H54 (cell line): Measurements from ENCODE around the gene REC8.
"Not testable (repeated sequence)": the region's sequence is repeated elsewhere in the genome, so short reads cannot be mapped to it uniquely, and the experiment has no call there.

Source experiments
- DNase-seq: peaks from one replicate; pipeline ENCODE4 v3.0.0; 2011; ENCODE audit warnings: low spot score, mixed read lengths; ENCODE audit not compliant: insufficient read length
- FAIRE-seq: peaks from 3 replicates; lab custom pipeline; 2011; peaks lifted over from hg19 to GRCh38; lab: Jason Lieb, UNC
- POLR2A ChIP-seq: IDR thresholded peaks from 2 replicates; pipeline ENCODE4 v1.6.1; 2011; ENCODE audit warnings: low read depth, mild to moderate bottlenecking, low read length

REC8 gene

DNA sequence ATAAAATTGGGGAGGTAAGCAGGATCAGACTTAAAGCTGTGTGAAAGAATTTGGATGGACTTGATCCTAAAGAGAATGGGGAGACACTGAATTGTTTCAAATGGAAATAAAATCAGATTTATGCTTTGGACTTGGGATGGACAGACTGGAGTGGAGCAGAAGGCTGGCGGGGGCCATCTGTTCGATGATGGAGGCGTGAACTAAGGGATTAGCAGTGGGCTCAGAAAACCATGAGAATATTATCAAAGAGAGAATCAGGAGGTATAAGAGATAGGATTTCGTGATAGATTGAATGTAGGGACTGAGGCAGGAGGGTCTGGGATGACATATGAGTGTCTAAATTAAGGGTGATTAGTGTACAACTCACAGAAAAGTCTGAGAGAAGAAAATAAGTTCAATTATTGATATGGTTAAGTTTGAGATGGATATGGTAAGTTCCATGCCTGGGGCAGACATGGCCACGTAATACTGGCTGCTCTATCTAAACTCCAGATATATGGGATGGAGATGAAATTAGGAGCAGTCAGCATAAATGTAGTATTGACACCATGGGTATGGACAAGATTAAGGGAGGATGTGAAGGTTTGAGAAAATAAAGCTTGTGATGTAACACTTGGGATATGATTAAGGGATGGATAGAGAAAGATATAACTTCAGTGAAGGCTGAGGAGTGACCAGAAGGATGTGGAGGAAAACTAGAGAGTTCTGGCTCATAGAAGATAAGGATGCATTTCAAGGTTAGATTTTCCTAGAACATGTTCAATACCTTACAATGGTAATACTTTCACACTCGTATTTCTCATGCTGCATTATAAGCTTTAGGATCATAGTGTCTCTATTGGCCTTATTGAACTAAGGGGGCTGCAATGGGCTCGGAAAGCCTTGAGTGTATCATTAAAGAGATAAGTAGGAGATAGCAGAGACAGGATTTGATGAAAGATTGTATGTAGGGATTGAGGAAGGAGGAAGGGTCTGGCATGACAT is 32.6 kb downstream of the REC8 start:
- no peak for FAIRE-seq
- no peak for TF ChIP-seq POLR2A
- no peak for DNase-seq

- FAIRE-seq = no peak
- TF ChIP-seq POLR2A = no peak
- DNase-seq = no peak
Measured at GRCh38 chr14:24206260-24207103, 34.6 kb downstream of the REC8 start.

- no peak for DNase-seq
- no peak for FAIRE-seq
- TF ChIP-seq POLR2A = no peak
Measured at GRCh38 chr14:24207104-24207551, 35.2 kb downstream of the REC8 start.

- DNase-seq = no peak
- TF ChIP-seq POLR2A = no peak
- no peak for FAIRE-seq
Measured at GRCh38 chr14:24207625-24208024, 35.7 kb downstream of the REC8 start.

DNA sequence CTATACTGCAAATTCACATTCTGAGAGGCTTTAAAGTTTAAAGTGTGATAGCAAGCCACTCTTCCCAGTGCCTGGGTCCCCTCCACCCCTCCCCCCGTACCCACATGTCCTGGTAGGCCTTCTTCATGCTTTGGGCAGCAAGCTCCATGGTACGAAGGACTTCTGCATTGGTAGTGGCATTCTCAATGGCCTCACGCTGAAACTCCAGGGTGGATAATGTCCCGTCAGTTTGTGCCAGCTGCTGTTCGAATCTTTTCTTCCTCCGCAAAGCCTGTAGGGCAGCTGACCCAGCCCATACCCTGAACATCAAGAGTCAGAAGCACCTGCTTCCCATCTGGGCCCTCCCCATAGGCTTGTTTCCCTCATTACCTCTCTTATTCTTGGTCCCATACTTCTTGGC is 39.4 kb downstream of the REC8 start:
- DNase-seq (no peak), FAIRE-seq (no peak)
- TF ChIP-seq POLR2A = no peak

- peak; percentile 73 for DNase-seq
- peak; percentile 69 for TF ChIP-seq POLR2A
- no peak for FAIRE-seq
Measured at GRCh38 chr14:24212924-24213865, 41.3 kb downstream of the REC8 start, which contains the start of gene CHMP4A. CHMP4A (minus strand) TSS chr14:24213488; CDS start chr14:24213439, 49 bp downstream.

DNA sequence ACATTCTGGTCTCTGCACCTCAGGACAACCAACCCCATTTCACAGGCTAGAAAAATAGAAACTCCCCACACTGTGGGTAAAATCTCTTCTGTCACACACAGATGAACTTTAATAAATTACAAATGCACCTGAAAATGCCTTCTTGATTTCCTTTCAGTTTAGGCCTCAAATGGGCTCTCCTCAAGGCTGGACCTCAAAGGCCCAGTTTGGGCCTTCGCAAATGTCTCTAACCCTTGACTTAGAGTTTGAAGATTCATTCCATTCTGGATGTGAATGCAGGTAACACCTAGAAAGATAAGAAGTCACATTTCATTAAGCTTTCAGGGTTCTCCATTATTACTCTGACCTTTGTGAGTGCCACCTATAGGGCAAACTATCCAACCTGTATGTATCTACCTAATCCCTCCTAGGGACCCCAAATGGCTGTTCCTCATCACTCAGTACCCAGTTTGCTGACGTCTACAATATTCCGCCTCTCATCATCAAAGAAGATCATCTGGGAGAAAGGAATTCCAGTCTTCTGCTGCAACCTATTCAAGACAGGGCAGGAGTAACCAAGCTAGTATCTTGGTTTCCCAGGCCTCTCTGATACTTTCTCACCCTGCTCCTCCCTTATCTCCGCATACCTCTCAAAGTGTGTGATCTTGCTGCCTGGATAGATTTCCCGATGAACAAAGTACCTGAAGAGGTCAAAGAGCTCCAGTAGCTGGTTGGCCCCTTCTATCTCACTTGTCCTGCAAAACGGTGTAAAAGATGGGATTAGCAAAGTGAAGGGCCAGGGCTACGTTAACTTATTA is 42.2 kb downstream of the REC8 start:
- TF ChIP-seq POLR2A = no peak
- no peak for DNase-seq
- FAIRE-seq = no peak

DNA sequence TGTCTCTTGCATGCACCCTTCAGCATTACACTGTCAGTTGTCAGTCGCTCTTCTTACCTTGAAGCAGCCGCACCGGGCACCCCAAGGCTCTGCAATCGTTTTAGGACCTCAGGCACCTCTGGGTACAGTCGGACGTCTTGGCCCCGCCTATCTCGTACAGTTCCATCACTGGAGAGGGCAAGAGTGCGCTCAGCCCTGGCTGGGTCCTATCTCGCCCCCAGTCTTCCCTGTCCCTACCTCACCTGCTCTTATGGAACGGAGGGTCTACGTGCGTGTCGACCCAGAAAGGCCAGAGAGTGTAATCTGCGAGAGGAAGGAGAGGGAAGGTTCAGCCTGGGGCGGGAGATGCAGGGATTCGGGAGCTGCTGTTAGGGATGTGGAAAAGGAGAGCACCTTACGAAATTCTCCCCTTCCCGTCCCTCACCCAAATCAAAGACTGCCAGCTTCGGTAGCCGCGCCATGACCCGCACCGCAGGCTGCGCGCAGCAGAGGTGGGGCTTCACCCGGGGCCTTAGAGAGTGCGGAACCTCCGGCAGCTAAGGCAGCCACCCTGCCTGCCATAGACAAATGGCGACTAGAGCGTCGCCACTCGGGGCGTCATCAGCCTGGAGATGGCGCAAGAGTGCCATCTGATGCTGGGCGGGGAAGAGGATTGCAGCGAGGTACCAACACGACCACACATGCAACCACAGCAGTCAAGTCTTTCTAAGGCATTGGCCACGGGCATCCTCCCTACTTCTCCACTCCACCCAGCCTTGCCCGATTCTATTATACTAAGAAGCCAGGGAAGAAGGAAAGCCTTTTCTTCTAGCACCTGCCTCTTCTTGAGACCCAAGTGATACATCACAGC is 43.8 kb downstream of the REC8 start, which contains the start of gene MDP1:
Gene MDP1 (minus strand): TSS at position 572 of the 850 bp plus-strand sequence. CDS start 111 bp downstream, at position 461.
- TF ChIP-seq POLR2A = peak; percentile 46
- no peak for FAIRE-seq
- no peak for DNase-seq

- FAIRE-seq (no peak), DNase-seq (no peak)
- no peak for TF ChIP-seq POLR2A
Measured at GRCh38 chr14:24216345-24216699, 44.4 kb downstream of the REC8 start.

- not testable (repeated sequence) for FAIRE-seq
Measured at GRCh38 chr14:24216876-24217275, 45.0 kb downstream of the REC8 start.

DNA sequence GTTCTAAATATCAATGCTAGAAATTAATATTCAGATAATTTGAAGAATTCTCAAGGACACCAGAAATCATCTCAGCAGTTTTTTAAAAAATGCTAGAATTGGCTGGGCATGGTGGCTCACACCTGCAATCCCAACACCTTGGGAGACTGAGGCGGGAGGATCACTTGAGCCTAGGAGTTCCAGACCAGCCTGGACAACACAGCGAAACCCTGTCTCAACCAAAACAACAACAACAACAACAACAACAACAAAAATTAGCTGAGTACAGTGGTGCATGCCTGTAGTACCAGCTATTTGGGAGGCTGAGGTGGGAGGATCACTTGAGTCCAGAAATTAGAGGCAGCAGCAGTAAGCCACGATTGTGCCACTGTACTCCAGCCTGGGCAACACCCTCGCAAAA is 47.2 kb downstream of the REC8 start:
- DNase-seq (no peak), FAIRE-seq (no peak)
- TF ChIP-seq POLR2A = no peak

More at GRCh38 chr14:24216876-24217275, 45.0 kb downstream of the REC8 start:
- DNase-seq = not testable (repeated sequence)
